ENCODE data around the gene CRYBA1.

GRCh38 chr17:29240477-29240876, 6.2 kb upstream of the CRYBA1 start:
- TF ChIP-seq YY1 (IDR thresholded peaks at IDR 0.05; ENCODE audit: insufficient read depth, insufficient read length) (no peak), ZNF274 (IDR thresholded peaks at IDR 0.05; ENCODE audit: low read depth, low read length) (no peak)

Measured in NT2/D1 (cell line).